Fibroblast of lung (primary cell): ENCODE results near the gene PRKCA. TPM values are rescaled to one million over a fixed set of nuclear protein-coding genes. Genes with fewer than 3 reads are reported as not detected.
A peak's percentile ranks its signal among the peaks of the same experiment; 100 is the strongest.

ENCODE experiments used
- DNase-seq, 2 donors: peaks; one replicate each; pipeline versions ENCODE4 v3.0.0 to v3.0.0-alpha.2; 2010; ENCODE audit warnings: low read depth in 2 of 2
- H2AFZ ChIP-seq: 2 replicates; pipeline ENCODE4 v1.5.1; 2012; ENCODE audit warnings: low read length, control low read depth, inconsistent platforms
- H3K27ac ChIP-seq: 2 replicates; pipeline ENCODE4 v1.5.1; 2011; ENCODE audit warnings: low read length, control low read depth; ENCODE audit not compliant: insufficient read depth
- H3K27me3 ChIP-seq: 2 replicates; pipeline ENCODE4 v1.5.1; 2011; ENCODE audit warnings: mild to moderate bottlenecking, low read length; ENCODE audit not compliant: control insufficient read depth, insufficient read depth
- H3K36me3 ChIP-seq: 2 replicates; pipeline ENCODE4 v1.5.1; 2011; ENCODE audit warnings: low read length; ENCODE audit not compliant: control insufficient read depth, insufficient read depth
- H3K4me1 ChIP-seq: 2 replicates; pipeline ENCODE4 v1.5.1; 2011; ENCODE audit warnings: low read length; ENCODE audit not compliant: control insufficient read depth, insufficient read depth; ENCODE audit errors: extremely low read depth
- H3K4me2 ChIP-seq: 2 replicates; pipeline ENCODE4 v1.5.1; 2011; ENCODE audit warnings: low read length, control low read depth; ENCODE audit not compliant: insufficient read depth; ENCODE audit errors: extremely low read depth
- H3K4me3 ChIP-seq, 4 experiments: fragments of 200-600 bp in 1 of 4; sonication (generic) in 1 of 4; replicated peaks in 1 of 4; 2 replicates each; pipeline ENCODE4 v1.5.1; 2011 to 2016; ENCODE audit warnings: low read length in 4 of 4, low read depth in 3 of 4, mild to moderate bottlenecking in 3 of 4, control low read depth in 2 of 4, inconsistent platforms in 1 of 4, mixed read lengths in 1 of 4; ENCODE audit not compliant: insufficient read depth in 1 of 4; ENCODE audit errors: control extremely low read depth in 1 of 4
- H3K79me2 ChIP-seq: 2 replicates; pipeline ENCODE4 v1.5.1; 2012; ENCODE audit warnings: mild to moderate bottlenecking, low read length, inconsistent platforms; ENCODE audit not compliant: control insufficient read depth, insufficient read depth
- H3K9ac ChIP-seq: 2 replicates; pipeline ENCODE4 v1.5.1; 2011; ENCODE audit warnings: mild to moderate bottlenecking, low read length, control low read depth; ENCODE audit not compliant: insufficient read depth
- H3K9me3 ChIP-seq: 2 replicates; pipeline ENCODE4 v1.5.1; 2012; ENCODE audit warnings: low read depth, low read length; ENCODE audit not compliant: control insufficient read depth, insufficient read depth
- H4K20me1 ChIP-seq: 2 replicates; pipeline ENCODE4 v1.5.1; 2011; ENCODE audit warnings: low read length; ENCODE audit not compliant: control insufficient read depth, insufficient read depth; ENCODE audit errors: extremely low read depth
- EZH2 ChIP-seq: IDR thresholded peaks from 2 replicates; pipeline ENCODE4 v1.5.1; 2012; ENCODE audit warnings: low read length, control low read depth, mild to moderate bottlenecking; ENCODE audit errors: missing control alignments
- polyA plus RNA-seq, 2 donors: library from polyadenylated mRNA; depleted of rRNA in 1 of 2; stranded (reverse) in 1 of 2; unstranded in 1 of 2; fragments of >200 nt; gene quantifications; 2 replicates each; pipeline ENCODE4 v1.2.1, GENCODE V29; 2011 to 2012; ENCODE audit warnings: missing spikeins in 1 of 2
- total RNA-seq: library from RNA; depleted of rRNA; stranded (reverse); fragments of >200 nt; gene quantifications from 2 replicates; pipeline ENCODE4 v1.2.1, GENCODE V29; 2014
- TF ChIP-seq, protein P1 (sequence below), 2 donors: IDR thresholded peaks in 1 of 2; conservative IDR thresholded peaks in 1 of 2; 1 replicate in 1 of 2; 2 replicates in 1 of 2; pipeline ENCODE4 v1.5.1; 2011 to 2012; ENCODE audit warnings: low read length in 2 of 2, control low read depth in 1 of 2, inconsistent platforms in 1 of 2, low read depth in 1 of 2, mild to moderate bottlenecking in 1 of 2

The PRKCA gene
- total and polyA plus RNA-seq, 2 donors (not counting 1 experiment from before 2014, with no cell fraction given): 34.0 to 74.2 TPM

- Histone ChIP-seq H3K79me2 (no peaks in the 10 kb centered on the region), H3K4me2 (no peak overlapping the region), H3K9ac (no peak overlapping the region), H3K27me3 (no peaks in the 10 kb centered on the region), H3K9me3 (no peaks in the 10 kb centered on the region), H3K36me3 (no peaks in the 10 kb centered on the region), H3K4me1 (peaks cover 16% of the 10 kb centered on the region), H2AFZ (no peak overlapping the region), H3K27ac (no peak overlapping the region), H4K20me1 (no peaks in the 10 kb centered on the region), H3K4me3 (no peak overlapping the region)
- no peak for DNase-seq
- TF ChIP-seq, protein P1, sequence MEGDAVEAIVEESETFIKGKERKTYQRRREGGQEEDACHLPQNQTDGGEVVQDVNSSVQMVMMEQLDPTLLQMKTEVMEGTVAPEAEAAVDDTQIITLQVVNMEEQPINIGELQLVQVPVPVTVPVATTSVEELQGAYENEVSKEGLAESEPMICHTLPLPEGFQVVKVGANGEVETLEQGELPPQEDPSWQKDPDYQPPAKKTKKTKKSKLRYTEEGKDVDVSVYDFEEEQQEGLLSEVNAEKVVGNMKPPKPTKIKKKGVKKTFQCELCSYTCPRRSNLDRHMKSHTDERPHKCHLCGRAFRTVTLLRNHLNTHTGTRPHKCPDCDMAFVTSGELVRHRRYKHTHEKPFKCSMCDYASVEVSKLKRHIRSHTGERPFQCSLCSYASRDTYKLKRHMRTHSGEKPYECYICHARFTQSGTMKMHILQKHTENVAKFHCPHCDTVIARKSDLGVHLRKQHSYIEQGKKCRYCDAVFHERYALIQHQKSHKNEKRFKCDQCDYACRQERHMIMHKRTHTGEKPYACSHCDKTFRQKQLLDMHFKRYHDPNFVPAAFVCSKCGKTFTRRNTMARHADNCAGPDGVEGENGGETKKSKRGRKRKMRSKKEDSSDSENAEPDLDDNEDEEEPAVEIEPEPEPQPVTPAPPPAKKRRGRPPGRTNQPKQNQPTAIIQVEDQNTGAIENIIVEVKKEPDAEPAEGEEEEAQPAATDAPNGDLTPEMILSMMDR (conservative IDR thresholded peaks at IDR 0.05 in 1 of 2, IDR thresholded peaks at IDR 0.05 in 1 of 2; ENCODE audit: low read depth in 1 of 2, low read length in 2 of 2): no peak
- no peak for TF ChIP-seq EZH2
Observed at GRCh38 chr17:66270106-66270505, 32.3 kb upstream of the PRKCA start.

GRCh38 chr17:66271512-66271911 lies 30.9 kb upstream of the PRKCA start:
- H4K20me1 ChIP-seq: no peaks in the 10 kb centered on the region
- no peak for DNase-seq
- peaks cover 22% of the 10 kb centered on the region for H3K4me1 ChIP-seq
- no peak overlapping the region for H3K27ac ChIP-seq
- H3K27me3 ChIP-seq: no peaks in the 10 kb centered on the region
- no peaks in the 10 kb centered on the region for H3K79me2 ChIP-seq
- H3K9me3 ChIP-seq: no peaks in the 10 kb centered on the region
- H3K4me3 ChIP-seq: no peak overlapping the region
- no peak overlapping the region for H3K4me2 ChIP-seq
- H2AFZ ChIP-seq: no peak overlapping the region
- no peaks in the 10 kb centered on the region for H3K36me3 ChIP-seq
- no peak overlapping the region for H3K9ac ChIP-seq
- TF ChIP-seq, protein P1 (conservative IDR thresholded peaks at IDR 0.05 in 1 of 2, IDR thresholded peaks at IDR 0.05 in 1 of 2; ENCODE audit: low read depth in 1 of 2, low read length in 2 of 2): no peak
- no peak for TF ChIP-seq EZH2

DNA sequence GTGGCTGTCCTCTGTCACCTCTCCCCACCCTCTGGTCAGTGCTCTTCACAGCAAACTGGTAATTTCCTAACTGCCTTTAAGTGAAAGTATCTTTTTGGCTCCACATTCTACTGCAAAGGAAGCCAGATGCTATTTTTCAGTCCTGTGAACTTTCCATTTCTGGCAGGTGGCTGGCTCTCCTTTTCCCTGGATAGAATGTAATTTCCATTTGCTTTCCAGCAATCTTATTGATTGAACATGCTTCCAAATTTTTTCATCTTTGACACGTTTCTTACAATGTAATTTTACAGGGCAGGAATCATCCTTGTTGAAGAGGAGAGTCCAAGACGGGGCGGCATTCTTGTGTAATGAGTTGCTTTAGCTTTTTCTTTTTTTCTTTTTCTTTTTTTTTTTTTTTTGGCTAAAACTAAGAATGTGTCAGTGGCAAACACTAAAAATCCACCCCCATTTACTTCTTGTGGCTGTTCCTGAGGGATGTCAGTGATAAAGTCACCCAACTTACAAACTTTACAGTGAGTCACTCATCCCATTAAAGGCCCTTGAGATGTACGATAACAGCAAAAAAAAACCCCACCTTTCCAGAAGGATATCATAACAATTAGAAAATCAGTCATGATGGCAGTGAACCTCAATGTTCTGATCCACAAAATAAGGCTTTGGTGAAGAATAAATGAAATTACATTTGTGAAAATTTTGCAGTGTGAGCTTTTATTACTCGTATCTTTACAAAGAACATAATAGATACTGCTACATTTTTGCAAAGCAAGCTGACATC lies 29.4 kb upstream of the PRKCA start:
- H2AFZ ChIP-seq: no peak overlapping the region
- H3K36me3 ChIP-seq: no peaks in the 10 kb centered on the region
- H3K27me3 ChIP-seq: no peaks in the 10 kb centered on the region
- peak; percentile 70 to 96 for DNase-seq
- H3K4me2 ChIP-seq: peak overlapping the region; percentile 68
- no peaks in the 10 kb centered on the region for H4K20me1 ChIP-seq
- H3K9me3 ChIP-seq: no peaks in the 10 kb centered on the region
- H3K9ac ChIP-seq: no peak overlapping the region
- peak overlapping the region in 1 of 4 experiments; percentile 21 for H3K4me3 ChIP-seq
- no peaks in the 10 kb centered on the region for H3K79me2 ChIP-seq
- H3K27ac ChIP-seq: peak overlapping the region; percentile 60
- peaks cover 22% of the 10 kb centered on the region for H3K4me1 ChIP-seq
- TF ChIP-seq, protein P1 (conservative IDR thresholded peaks at IDR 0.05 in 1 of 2, IDR thresholded peaks at IDR 0.05 in 1 of 2; ENCODE audit: low read depth in 1 of 2, low read length in 2 of 2): no peak
